Measurements from ENCODE around the gene SLC44A2. TPM values are rescaled to one million over a fixed set of nuclear protein-coding genes. Genes with fewer than 3 reads are reported as not detected.
A peak's percentile ranks its signal among the peaks of the same experiment; 100 is the strongest.

SLC44A2 gene
- total and polyA plus RNA-seq, 2 experiments from 2014 or later = 43.2 to 65.0 TPM

GRCh38 chr19:10669246-10669645 is 43.9 kb downstream of the SLC44A2 start:
- ATAC-seq (no peak), DNase-seq (ENCODE audit: low spot score) (no peak)
- Histone ChIP-seq H2AFZ (no peak overlapping the region), H3F3A (replicated peaks; ENCODE audit: low read depth) (peaks cover 65% of the 10 kb centered on the region), H3K79me2 (replicated peaks; ENCODE audit: insufficient read depth) (peaks cover 100% of the 10 kb centered on the region), H3K4me1 (ENCODE audit: insufficient read depth) (no peaks in the 10 kb centered on the region; the same call in 1 of the 2 replicates), H3K4me3 (no peak overlapping the region), H3K9me2 (ENCODE audit: insufficient read depth) (no peaks in the 10 kb centered on the region), H3K27ac (ENCODE audit: low read depth) (0 out of 2 replicates have a peak overlapping the region, but pooled peaks have one; percentile 66), H4K20me1 (replicated peaks; ENCODE audit: insufficient read depth) (peaks cover 96% of the 10 kb centered on the region), H3K36me3 (ENCODE audit: insufficient read depth) (peaks cover 58% of the 10 kb centered on the region), H3K27me3 (ENCODE audit: insufficient read depth) (no peaks in the 10 kb centered on the region), H3K4me2 (no peak overlapping the region)
- H3K9me3 Mint-ChIP-seq = no peaks in the 10 kb centered on the region
- H3K27me3 Mint-ChIP-seq (ENCODE audit: insufficient read depth, low read depth, poor library complexity) = peaks cover 16% of the 10 kb centered on the region
- no peak overlapping the region for H3K4me3 Mint-ChIP-seq
- H3K4me1 Mint-ChIP-seq = no peaks in the 10 kb centered on the region
- TF ChIP-seq EZH2phosphoT487 (IDR thresholded peaks at IDR 0.05; ENCODE audit: unreplicated experiment) = no peak
- TF ChIP-seq, protein P1, sequence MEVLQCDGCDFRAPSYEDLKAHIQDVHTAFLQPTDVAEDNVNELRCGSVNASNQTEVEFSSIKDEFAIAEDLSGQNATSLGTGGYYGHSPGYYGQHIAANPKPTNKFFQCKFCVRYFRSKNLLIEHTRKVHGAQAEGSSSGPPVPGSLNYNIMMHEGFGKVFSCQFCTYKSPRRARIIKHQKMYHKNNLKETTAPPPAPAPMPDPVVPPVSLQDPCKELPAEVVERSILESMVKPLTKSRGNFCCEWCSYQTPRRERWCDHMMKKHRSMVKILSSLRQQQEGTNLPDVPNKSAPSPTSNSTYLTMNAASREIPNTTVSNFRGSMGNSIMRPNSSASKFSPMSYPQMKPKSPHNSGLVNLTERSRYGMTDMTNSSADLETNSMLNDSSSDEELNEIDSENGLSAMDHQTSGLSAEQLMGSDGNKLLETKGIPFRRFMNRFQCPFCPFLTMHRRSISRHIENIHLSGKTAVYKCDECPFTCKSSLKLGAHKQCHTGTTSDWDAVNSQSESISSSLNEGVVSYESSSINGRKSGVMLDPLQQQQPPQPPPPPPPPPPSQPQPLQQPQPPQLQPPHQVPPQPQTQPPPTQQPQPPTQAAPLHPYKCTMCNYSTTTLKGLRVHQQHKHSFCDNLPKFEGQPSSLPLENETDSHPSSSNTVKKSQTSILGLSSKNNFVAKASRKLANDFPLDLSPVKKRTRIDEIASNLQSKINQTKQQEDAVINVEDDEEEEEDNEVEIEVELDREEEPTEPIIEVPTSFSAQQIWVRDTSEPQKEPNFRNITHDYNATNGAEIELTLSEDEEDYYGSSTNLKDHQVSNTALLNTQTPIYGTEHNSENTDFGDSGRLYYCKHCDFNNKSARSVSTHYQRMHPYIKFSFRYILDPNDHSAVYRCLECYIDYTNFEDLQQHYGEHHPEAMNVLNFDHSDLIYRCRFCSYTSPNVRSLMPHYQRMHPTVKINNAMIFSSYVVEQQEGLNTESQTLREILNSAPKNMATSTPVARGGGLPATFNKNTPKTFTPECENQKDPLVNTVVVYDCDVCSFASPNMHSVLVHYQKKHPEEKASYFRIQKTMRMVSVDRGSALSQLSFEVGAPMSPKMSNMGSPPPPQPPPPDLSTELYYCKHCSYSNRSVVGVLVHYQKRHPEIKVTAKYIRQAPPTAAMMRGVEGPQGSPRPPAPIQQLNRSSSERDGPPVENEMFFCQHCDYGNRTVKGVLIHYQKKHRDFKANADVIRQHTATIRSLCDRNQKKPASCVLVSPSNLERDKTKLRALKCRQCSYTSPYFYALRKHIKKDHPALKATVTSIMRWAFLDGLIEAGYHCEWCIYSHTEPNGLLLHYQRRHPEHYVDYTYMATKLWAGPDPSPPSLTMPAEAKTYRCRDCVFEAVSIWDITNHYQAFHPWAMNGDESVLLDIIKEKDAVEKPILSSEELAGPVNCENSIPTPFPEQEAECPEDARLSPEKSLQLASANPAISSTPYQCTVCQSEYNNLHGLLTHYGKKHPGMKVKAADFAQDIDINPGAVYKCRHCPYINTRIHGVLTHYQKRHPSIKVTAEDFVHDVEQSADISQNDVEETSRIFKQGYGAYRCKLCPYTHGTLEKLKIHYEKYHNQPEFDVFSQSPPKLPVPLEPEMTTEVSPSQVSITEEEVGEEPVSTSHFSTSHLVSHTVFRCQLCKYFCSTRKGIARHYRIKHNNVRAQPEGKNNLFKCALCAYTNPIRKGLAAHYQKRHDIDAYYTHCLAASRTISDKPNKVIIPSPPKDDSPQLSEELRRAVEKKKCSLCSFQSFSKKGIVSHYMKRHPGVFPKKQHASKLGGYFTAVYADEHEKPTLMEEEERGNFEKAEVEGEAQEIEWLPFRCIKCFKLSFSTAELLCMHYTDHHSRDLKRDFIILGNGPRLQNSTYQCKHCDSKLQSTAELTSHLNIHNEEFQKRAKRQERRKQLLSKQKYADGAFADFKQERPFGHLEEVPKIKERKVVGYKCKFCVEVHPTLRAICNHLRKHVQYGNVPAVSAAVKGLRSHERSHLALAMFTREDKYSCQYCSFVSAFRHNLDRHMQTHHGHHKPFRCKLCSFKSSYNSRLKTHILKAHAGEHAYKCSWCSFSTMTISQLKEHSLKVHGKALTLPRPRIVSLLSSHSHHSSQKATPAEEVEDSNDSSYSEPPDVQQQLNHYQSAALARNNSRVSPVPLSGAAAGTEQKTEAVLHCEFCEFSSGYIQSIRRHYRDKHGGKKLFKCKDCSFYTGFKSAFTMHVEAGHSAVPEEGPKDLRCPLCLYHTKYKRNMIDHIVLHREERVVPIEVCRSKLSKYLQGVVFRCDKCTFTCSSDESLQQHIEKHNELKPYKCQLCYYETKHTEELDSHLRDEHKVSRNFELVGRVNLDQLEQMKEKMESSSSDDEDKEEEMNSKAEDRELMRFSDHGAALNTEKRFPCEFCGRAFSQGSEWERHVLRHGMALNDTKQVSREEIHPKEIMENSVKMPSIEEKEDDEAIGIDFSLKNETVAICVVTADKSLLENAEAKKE (CRISPR knock-in tag; IDR thresholded peaks at IDR 0.05) = no peak
- no peak for TF ChIP-seq JUNB (IDR thresholded peaks at IDR 0.05; ENCODE audit: unreplicated experiment)
- TF ChIP-seq, protein P2, sequence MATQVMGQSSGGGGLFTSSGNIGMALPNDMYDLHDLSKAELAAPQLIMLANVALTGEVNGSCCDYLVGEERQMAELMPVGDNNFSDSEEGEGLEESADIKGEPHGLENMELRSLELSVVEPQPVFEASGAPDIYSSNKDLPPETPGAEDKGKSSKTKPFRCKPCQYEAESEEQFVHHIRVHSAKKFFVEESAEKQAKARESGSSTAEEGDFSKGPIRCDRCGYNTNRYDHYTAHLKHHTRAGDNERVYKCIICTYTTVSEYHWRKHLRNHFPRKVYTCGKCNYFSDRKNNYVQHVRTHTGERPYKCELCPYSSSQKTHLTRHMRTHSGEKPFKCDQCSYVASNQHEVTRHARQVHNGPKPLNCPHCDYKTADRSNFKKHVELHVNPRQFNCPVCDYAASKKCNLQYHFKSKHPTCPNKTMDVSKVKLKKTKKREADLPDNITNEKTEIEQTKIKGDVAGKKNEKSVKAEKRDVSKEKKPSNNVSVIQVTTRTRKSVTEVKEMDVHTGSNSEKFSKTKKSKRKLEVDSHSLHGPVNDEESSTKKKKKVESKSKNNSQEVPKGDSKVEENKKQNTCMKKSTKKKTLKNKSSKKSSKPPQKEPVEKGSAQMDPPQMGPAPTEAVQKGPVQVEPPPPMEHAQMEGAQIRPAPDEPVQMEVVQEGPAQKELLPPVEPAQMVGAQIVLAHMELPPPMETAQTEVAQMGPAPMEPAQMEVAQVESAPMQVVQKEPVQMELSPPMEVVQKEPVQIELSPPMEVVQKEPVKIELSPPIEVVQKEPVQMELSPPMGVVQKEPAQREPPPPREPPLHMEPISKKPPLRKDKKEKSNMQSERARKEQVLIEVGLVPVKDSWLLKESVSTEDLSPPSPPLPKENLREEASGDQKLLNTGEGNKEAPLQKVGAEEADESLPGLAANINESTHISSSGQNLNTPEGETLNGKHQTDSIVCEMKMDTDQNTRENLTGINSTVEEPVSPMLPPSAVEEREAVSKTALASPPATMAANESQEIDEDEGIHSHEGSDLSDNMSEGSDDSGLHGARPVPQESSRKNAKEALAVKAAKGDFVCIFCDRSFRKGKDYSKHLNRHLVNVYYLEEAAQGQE (IDR thresholded peaks at IDR 0.05; ENCODE audit: unreplicated experiment) = no peak
- TF ChIP-seq EZH2 (IDR thresholded peaks at IDR 0.05; ENCODE audit: low read depth, unreplicated experiment) = no peak
- no peak for TF ChIP-seq ZNF331 (CRISPR knock-in tag; IDR thresholded peaks at IDR 0.05; ENCODE audit: low read depth)
- TF ChIP-seq POLR2AphosphoS5 (IDR thresholded peaks at IDR 0.05; ENCODE audit: low read depth) = no peak
- no peak for TF ChIP-seq CREB1 (CRISPR knock-in tag; IDR thresholded peaks at IDR 0.05; ENCODE audit: low read depth)
- TF ChIP-seq NANOG (IDR thresholded peaks at IDR 0.05; ENCODE audit: borderline replicate concordance) = no peak
- no peak for TF ChIP-seq STAT1 (IDR thresholded peaks at IDR 0.05; ENCODE audit: unreplicated experiment)
- TF ChIP-seq ZNF114 (CRISPR knock-in tag; IDR thresholded peaks at IDR 0.05) = no peak
- TF ChIP-seq, protein P3, sequence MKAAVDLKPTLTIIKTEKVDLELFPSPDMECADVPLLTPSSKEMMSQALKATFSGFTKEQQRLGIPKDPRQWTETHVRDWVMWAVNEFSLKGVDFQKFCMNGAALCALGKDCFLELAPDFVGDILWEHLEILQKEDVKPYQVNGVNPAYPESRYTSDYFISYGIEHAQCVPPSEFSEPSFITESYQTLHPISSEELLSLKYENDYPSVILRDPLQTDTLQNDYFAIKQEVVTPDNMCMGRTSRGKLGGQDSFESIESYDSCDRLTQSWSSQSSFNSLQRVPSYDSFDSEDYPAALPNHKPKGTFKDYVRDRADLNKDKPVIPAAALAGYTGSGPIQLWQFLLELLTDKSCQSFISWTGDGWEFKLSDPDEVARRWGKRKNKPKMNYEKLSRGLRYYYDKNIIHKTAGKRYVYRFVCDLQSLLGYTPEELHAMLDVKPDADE (IDR thresholded peaks at IDR 0.05) = no peak
- no peak for TF ChIP-seq CTCF (conservative IDR thresholded peaks at IDR 0.05; ENCODE audit: low read depth in 2 of 2)
- H3K36me3 Mint-ChIP-seq (ENCODE audit: low read depth) = peaks cover 78% of the 10 kb centered on the region
- H3K27ac Mint-ChIP-seq = no peak overlapping the region; the same call in 1 of the 2 replicates
